ENCODE results near the gene PMEPA1. TPM values are rescaled to one million over a fixed set of nuclear protein-coding genes. Genes with fewer than 3 reads are reported as not detected.

Gene PMEPA1
- total RNA-seq, 1 donor from 2014 or later: 62.5 TPM

- no peak for TF ChIP-seq CTCF (conservative IDR thresholded peaks at IDR 0.05; ENCODE audit: low read depth, low read length)
- DNase-seq (ENCODE audit: low read depth): no peak
Measured at GRCh38 chr20:57615445-57615811, 94.4 kb downstream of the PMEPA1 start.

GRCh38 chr20:57614490-57615444, 95.0 kb downstream of the PMEPA1 start:
- TF ChIP-seq CTCF (conservative IDR thresholded peaks at IDR 0.05; ENCODE audit: low read depth, low read length): no peak
- no peak overlapping the region for H3K4me3 ChIP-seq (ENCODE audit: low read depth, low read length)
- DNase-seq (ENCODE audit: low read depth): no peak

More at GRCh38 chr20:57615445-57615811, 94.4 kb downstream of the PMEPA1 start:
- H3K4me3 ChIP-seq (ENCODE audit: low read depth, low read length): no peak overlapping the region

GRCh38 chr20:57613481-57613921, 96.3 kb downstream of the PMEPA1 start:
- no peak for TF ChIP-seq CTCF (conservative IDR thresholded peaks at IDR 0.05; ENCODE audit: low read depth, low read length)
- H3K4me3 ChIP-seq (ENCODE audit: low read depth, low read length): no peak overlapping the region
- no peak for DNase-seq (ENCODE audit: low read depth)

- TF ChIP-seq CTCF (conservative IDR thresholded peaks at IDR 0.05; ENCODE audit: low read depth, low read length): no peak
- H3K4me3 ChIP-seq (ENCODE audit: low read depth, low read length): no peak overlapping the region
- DNase-seq (ENCODE audit: low read depth): no peak
Measured at GRCh38 chr20:57612916-57613315, 96.9 kb downstream of the PMEPA1 start.

GRCh38 chr20:57612436-57612835, 97.4 kb downstream of the PMEPA1 start:
- TF ChIP-seq CTCF (conservative IDR thresholded peaks at IDR 0.05; ENCODE audit: low read depth, low read length): no peak
- H3K4me3 ChIP-seq (ENCODE audit: low read depth, low read length): no peak overlapping the region
- DNase-seq (ENCODE audit: low read depth): no peak

GRCh38 chr20:57611586-57612311, 98.1 kb downstream of the PMEPA1 start:
- TF ChIP-seq CTCF (conservative IDR thresholded peaks at IDR 0.05; ENCODE audit: low read depth, low read length): no peak
- H3K4me3 ChIP-seq (ENCODE audit: low read depth, low read length): no peak overlapping the region
- no peak for DNase-seq (ENCODE audit: low read depth)
